ENCODE data around the gene CDH2. TPM values are rescaled to one million over a fixed set of nuclear protein-coding genes. Genes with fewer than 3 reads are reported as not detected.

The CDH2 gene
- total RNA-seq, 4 donors from 2014 or later: 3.9 to 9.8 (median 7.5) TPM

DNA sequence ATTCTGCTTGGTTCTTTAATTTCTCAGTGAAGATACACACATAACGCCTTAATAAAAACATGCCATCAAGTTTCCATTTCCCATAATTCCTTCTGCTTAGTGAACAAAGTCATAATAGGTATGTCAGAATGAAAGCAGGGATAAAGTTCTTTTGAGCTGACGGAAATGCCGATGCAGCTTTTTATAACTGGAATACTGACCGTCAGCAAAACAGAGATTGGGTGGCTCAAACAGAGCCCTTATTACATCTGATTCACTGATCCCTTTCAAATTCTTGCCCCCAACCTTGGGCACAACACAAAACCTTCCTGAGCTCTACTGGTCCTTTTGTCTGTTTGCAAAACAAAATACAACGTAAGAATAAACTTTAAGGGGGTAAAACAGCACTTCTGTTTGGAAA is 140.4 kb downstream of the CDH2 start:
- WGBS, 2 donors: 50 to 58% methylated on average over 5 of the region's 5 CpGs
- H3K27ac ChIP-seq: no peak overlapping the region
- no peak for DNase-seq (ENCODE audit: low spot score in 2 of 2)
- H3K4me1 ChIP-seq: no peaks in the 10 kb centered on the region
- H3K27me3 ChIP-seq: no peaks in the 10 kb centered on the region
- H3K9me3 ChIP-seq: no peaks in the 10 kb centered on the region
- no peaks in the 10 kb centered on the region for H3K36me3 ChIP-seq
- TF ChIP-seq, protein P1, sequence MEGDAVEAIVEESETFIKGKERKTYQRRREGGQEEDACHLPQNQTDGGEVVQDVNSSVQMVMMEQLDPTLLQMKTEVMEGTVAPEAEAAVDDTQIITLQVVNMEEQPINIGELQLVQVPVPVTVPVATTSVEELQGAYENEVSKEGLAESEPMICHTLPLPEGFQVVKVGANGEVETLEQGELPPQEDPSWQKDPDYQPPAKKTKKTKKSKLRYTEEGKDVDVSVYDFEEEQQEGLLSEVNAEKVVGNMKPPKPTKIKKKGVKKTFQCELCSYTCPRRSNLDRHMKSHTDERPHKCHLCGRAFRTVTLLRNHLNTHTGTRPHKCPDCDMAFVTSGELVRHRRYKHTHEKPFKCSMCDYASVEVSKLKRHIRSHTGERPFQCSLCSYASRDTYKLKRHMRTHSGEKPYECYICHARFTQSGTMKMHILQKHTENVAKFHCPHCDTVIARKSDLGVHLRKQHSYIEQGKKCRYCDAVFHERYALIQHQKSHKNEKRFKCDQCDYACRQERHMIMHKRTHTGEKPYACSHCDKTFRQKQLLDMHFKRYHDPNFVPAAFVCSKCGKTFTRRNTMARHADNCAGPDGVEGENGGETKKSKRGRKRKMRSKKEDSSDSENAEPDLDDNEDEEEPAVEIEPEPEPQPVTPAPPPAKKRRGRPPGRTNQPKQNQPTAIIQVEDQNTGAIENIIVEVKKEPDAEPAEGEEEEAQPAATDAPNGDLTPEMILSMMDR (IDR thresholded peaks at IDR 0.05): no peak
- TF ChIP-seq EP300 (IDR thresholded peaks at IDR 0.05) (no peak), POLR2A (IDR thresholded peaks at IDR 0.05) (no peak)
- no peak overlapping the region for H3K4me3 ChIP-seq

DNA sequence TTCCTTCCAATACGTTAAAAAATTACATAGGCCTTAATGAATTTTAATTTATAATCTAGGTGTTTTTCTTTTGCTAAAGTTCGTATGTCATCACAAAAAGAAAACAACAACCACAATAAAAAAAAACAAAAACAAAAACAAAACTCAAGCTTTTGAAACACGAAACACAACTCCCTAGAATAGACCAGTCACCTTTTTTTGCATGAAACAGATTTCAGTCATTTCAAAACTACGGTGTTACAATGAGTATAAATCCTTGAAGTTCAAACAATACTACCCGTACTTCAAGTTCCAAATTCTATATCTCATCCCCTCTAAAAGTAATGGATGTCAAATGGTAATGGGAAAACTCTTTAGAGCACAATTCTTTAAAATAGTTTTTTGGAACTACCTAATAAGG is 142.4 kb downstream of the CDH2 start:
- Histone ChIP-seq H3K27ac (no peak overlapping the region), H3K9me3 (no peaks in the 10 kb centered on the region), H3K27me3 (no peaks in the 10 kb centered on the region), H3K4me1 (no peaks in the 10 kb centered on the region), H3K36me3 (no peaks in the 10 kb centered on the region), H3K4me3 (no peak overlapping the region)
- 87 to 90% methylated on average over 5 of the region's 5 CpGs for WGBS, 2 donors
- no peak for DNase-seq (ENCODE audit: low spot score in 2 of 2)
- TF ChIP-seq, protein P1 (IDR thresholded peaks at IDR 0.05): no peak
- no peak for TF ChIP-seq POLR2A (IDR thresholded peaks at IDR 0.05)
- TF ChIP-seq EP300 (IDR thresholded peaks at IDR 0.05): no peak

DNA sequence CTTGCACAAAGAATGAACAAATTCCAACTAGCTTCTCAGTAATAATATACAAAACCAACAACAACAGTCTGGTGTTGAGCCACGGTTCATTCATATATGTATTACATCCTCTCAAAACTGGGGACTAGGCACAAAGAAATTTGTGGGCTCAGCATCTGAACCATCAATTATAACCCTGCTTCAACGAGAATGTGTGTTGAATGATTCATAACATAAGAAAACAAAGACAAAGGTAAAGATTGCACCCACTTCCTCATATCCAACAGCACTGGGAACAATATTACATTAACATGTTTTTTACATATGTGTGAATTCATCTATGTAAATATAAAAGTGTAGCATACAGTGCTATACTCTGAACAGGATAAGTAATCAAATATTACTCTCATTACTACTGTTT is 144.8 kb downstream of the CDH2 start:
- 52 to 58% methylated on average over 2 of the region's 2 CpGs for WGBS, 2 donors
- H3K4me3 ChIP-seq: no peak overlapping the region
- TF ChIP-seq EP300 (IDR thresholded peaks at IDR 0.05) (no peak), POLR2A (IDR thresholded peaks at IDR 0.05) (no peak)
- TF ChIP-seq, protein P1 (IDR thresholded peaks at IDR 0.05): no peak
- no peak for DNase-seq (ENCODE audit: low spot score in 2 of 2)
- no peak overlapping the region for H3K27ac ChIP-seq
- H3K27me3 ChIP-seq: no peaks in the 10 kb centered on the region
- no peaks in the 10 kb centered on the region for H3K9me3 ChIP-seq
- no peaks in the 10 kb centered on the region for H3K4me1 ChIP-seq
- H3K36me3 ChIP-seq: no peaks in the 10 kb centered on the region

DNA sequence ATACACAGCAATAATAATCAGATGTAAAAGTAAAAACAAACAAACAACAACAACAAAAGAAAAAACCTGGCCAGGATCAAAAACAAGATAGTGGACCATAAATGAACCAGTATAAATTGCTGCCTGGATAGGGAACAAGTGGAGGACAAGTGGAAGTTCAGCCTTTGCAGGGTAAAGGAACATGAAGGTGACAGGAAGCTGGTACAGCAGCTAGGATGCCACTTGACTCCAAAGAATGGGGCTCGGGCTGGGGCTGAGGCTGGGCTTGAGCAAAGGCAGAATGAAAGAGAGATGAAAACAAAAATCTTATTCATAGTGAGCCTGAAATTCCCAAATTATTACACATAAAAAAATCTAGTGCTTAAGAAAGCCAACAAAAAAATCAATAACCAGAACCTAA is 146.5 kb downstream of the CDH2 start:
- WGBS, 2 donors: 60 to 73% methylated on average over 1 of the region's 1 CpG

DNA sequence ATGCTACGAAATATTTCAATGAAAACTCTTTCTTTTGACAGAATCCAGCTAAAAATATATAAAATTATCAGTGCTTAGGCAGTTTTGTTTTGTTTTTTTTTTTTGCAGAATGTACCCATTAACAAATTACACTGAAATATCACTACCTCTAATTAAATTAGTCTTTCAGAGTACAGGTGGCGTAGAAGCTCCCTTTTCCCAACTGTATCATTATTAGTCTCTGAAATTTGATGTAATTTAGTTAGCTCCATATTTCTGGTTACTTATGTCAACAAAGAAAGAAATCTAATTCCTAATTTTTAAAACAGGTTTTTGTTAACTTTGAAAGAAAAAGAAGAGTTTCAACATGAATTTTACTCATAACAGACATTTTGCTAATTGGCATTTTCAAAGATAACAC is 149.2 kb downstream of the CDH2 start:
- no peak for DNase-seq (ENCODE audit: low spot score in 2 of 2)
- Histone ChIP-seq H3K4me3 (no peak overlapping the region), H3K36me3 (no peaks in the 10 kb centered on the region), H3K4me1 (no peaks in the 10 kb centered on the region), H3K9me3 (no peaks in the 10 kb centered on the region), H3K27ac (no peak overlapping the region), H3K27me3 (no peaks in the 10 kb centered on the region)
- TF ChIP-seq POLR2A (IDR thresholded peaks at IDR 0.05) (no peak), EP300 (IDR thresholded peaks at IDR 0.05) (no peak)
- TF ChIP-seq, protein P1 (IDR thresholded peaks at IDR 0.05): no peak
- 86 to 90% methylated on average over 2 of the region's 2 CpGs for WGBS, 2 donors

More for the DNA sequence above, 146.5 kb downstream of the CDH2 start:
- H3K27ac ChIP-seq: no peak overlapping the region
- no peaks in the 10 kb centered on the region for H3K36me3 ChIP-seq
- no peaks in the 10 kb centered on the region for H3K9me3 ChIP-seq
- DNase-seq (ENCODE audit: low spot score in 2 of 2): no peak
- no peaks in the 10 kb centered on the region for H3K27me3 ChIP-seq
- TF ChIP-seq EP300 (IDR thresholded peaks at IDR 0.05) (no peak), POLR2A (IDR thresholded peaks at IDR 0.05) (no peak)
- TF ChIP-seq, protein P1 (IDR thresholded peaks at IDR 0.05): no peak
- H3K4me3 ChIP-seq: no peak overlapping the region
- H3K4me1 ChIP-seq: no peaks in the 10 kb centered on the region
